Ureter (tissue), 1 donor: Measurements from ENCODE around the gene RWDD1. TPM values are rescaled to one million over a fixed set of nuclear protein-coding genes. Genes with fewer than 3 reads are reported as not detected.
"Not testable (repeated sequence)": the region's sequence is repeated elsewhere in the genome, so short reads cannot be mapped to it uniquely, and the experiment has no call there.

Experiments
- DNase-seq: peaks from one replicate; pipeline ENCODE4 v3.0.0-alpha.2; 2020; ENCODE audit warnings: low spot score
- total RNA-seq: library from RNA; stranded (reverse); gene quantifications from one replicate; pipeline ENCODE4 v1.2.4, GENCODE V29; 2023
- donor health status: DM: yes; HTN: yes; CAD: no.

The RWDD1 gene
- total RNA-seq, 1 donor from 2014 or later = 42.6 TPM

GRCh38 chr6:116561377-116562018 is 9.8 kb upstream of the RWDD1 start:
- DNase-seq = peak; percentile 78

GRCh38 chr6:116562019-116562403 is 9.3 kb upstream of the RWDD1 start:
- no peak for DNase-seq

GRCh38 chr6:116562614-116563013 is 8.7 kb upstream of the RWDD1 start:
- no peak for DNase-seq

GRCh38 chr6:116563830-116564229 is 7.5 kb upstream of the RWDD1 start:
- no peak for DNase-seq

GRCh38 chr6:116564311-116564710 is 7.0 kb upstream of the RWDD1 start:
- DNase-seq = no peak

- no peak for DNase-seq
Measured at GRCh38 chr6:116564921-116565872, 6.1 kb upstream of the RWDD1 start.

GRCh38 chr6:116568111-116568510 is 3.2 kb upstream of the RWDD1 start:
- DNase-seq = no peak

GRCh38 chr6:116568821-116569755 is 2.2 kb upstream of the RWDD1 start:
- no peak for DNase-seq

- DNase-seq = no peak
Measured at GRCh38 chr6:116571683-116572000, 338 bp downstream of the RWDD1 start.

GRCh38 chr6:116572162-116572561 is 858 bp downstream of the RWDD1 start:
- DNase-seq = no peak

GRCh38 chr6:116575227-116575626 is 3.9 kb downstream of the RWDD1 start:
- no peak for DNase-seq

- no peak for DNase-seq
Measured at GRCh38 chr6:116577486-116577885, 6.2 kb downstream of the RWDD1 start.

- no peak for DNase-seq
Measured at GRCh38 chr6:116578335-116578734, 7.0 kb downstream of the RWDD1 start.

GRCh38 chr6:116579143-116579542 is 7.8 kb downstream of the RWDD1 start:
- DNase-seq = no peak

- no peak for DNase-seq
Measured at GRCh38 chr6:116580198-116580597, 8.9 kb downstream of the RWDD1 start.

- DNase-seq = no peak
Measured at GRCh38 chr6:116586276-116586675, 15.0 kb downstream of the RWDD1 start.

- no peak for DNase-seq
Measured at GRCh38 chr6:116586738-116587137, 15.4 kb downstream of the RWDD1 start.

GRCh38 chr6:116595247-116595646 is 23.9 kb downstream of the RWDD1 start:
- no peak for DNase-seq

GRCh38 chr6:116596815-116597214 is 25.5 kb downstream of the RWDD1 start:
- DNase-seq = no peak

GRCh38 chr6:116603916-116604315 is 32.6 kb downstream of the RWDD1 start:
- DNase-seq = not testable (repeated sequence)

GRCh38 chr6:116604868-116605267 is 33.6 kb downstream of the RWDD1 start:
- not testable (repeated sequence) for DNase-seq

- no peak for DNase-seq
Measured at GRCh38 chr6:116605935-116606334, 34.6 kb downstream of the RWDD1 start.
